GM08714 (cell line): ENCODE measurements around the gene PAPPA2.

ENCODE experiments used
- H3K4me3 ChIP-seq: fragments of 200-500 bp; sonication (Bioruptor generic); 2 replicates; pipeline ENCODE4 v1.5.1; 2014; ENCODE audit warnings: mild to moderate bottlenecking, low read length, inconsistent platforms
- ZNF274 ChIP-seq: IDR thresholded peaks from 2 replicates; pipeline ENCODE4 v1.6.1; 2012; ENCODE audit warnings: mild to moderate bottlenecking, low read depth, low read length

Gene PAPPA2

GRCh38 chr1:176469450-176470010, 6.6 kb downstream of the PAPPA2 start:
- H3K4me3 ChIP-seq, result no peak overlapping the region
- no peak for TF ChIP-seq ZNF274

- no peak overlapping the region for H3K4me3 ChIP-seq
- no peak for TF ChIP-seq ZNF274
These were observed 8.6 kb downstream of the PAPPA2 start for GRCh38 chr1:176471338-176472121.

- TF ChIP-seq ZNF274, result no peak
These were observed 17.0 kb downstream of the PAPPA2 start for GRCh38 chr1:176479971-176480370.

GRCh38 chr1:176480750-176481149, 17.8 kb downstream of the PAPPA2 start:
- TF ChIP-seq ZNF274, result no peak

More at GRCh38 chr1:176479971-176480370, 17.0 kb downstream of the PAPPA2 start:
- no peak overlapping the region for H3K4me3 ChIP-seq

GRCh38 chr1:176485083-176485482, 22.1 kb downstream of the PAPPA2 start:
- H3K4me3 ChIP-seq, result no peak overlapping the region
- no peak for TF ChIP-seq ZNF274

More at GRCh38 chr1:176480750-176481149, 17.8 kb downstream of the PAPPA2 start:
- H3K4me3 ChIP-seq, result no peak overlapping the region

- no peak overlapping the region for H3K4me3 ChIP-seq
- TF ChIP-seq ZNF274, result no peak
These were observed 31.5 kb downstream of the PAPPA2 start for GRCh38 chr1:176494436-176494835.

- H3K4me3 ChIP-seq, result no peak overlapping the region
- TF ChIP-seq ZNF274, result no peak
These were observed 36.7 kb downstream of the PAPPA2 start for GRCh38 chr1:176499671-176500070.

GRCh38 chr1:176501599-176501998, 38.6 kb downstream of the PAPPA2 start:
- no peak for TF ChIP-seq ZNF274
- no peak overlapping the region for H3K4me3 ChIP-seq

- no peak for TF ChIP-seq ZNF274
- H3K4me3 ChIP-seq, result no peak overlapping the region
These were observed 42.0 kb downstream of the PAPPA2 start for GRCh38 chr1:176504848-176505553.

GRCh38 chr1:176512966-176513365, 50.0 kb downstream of the PAPPA2 start:
- no peak overlapping the region for H3K4me3 ChIP-seq
- no peak for TF ChIP-seq ZNF274

GRCh38 chr1:176515310-176515709, 52.3 kb downstream of the PAPPA2 start:
- no peak for TF ChIP-seq ZNF274
- H3K4me3 ChIP-seq, result no peak overlapping the region

- no peak overlapping the region for H3K4me3 ChIP-seq
These were observed 54.5 kb downstream of the PAPPA2 start for GRCh38 chr1:176517484-176517883.

GRCh38 chr1:176521211-176521610, 58.2 kb downstream of the PAPPA2 start:
- no peak overlapping the region for H3K4me3 ChIP-seq
- no peak for TF ChIP-seq ZNF274

More at GRCh38 chr1:176517484-176517883, 54.5 kb downstream of the PAPPA2 start:
- no peak for TF ChIP-seq ZNF274

GRCh38 chr1:176522310-176522845, 59.4 kb downstream of the PAPPA2 start:
- no peak overlapping the region for H3K4me3 ChIP-seq
- TF ChIP-seq ZNF274, result no peak

GRCh38 chr1:176529395-176530090, 66.6 kb downstream of the PAPPA2 start:
- no peak overlapping the region for H3K4me3 ChIP-seq
- no peak for TF ChIP-seq ZNF274
